Measurements from ENCODE around the gene ALKBH7. TPM values are rescaled to one million over a fixed set of nuclear protein-coding genes. Genes with fewer than 3 reads are reported as not detected.
"Not testable (repeated sequence)": the region's sequence is repeated elsewhere in the genome, so short reads cannot be mapped to it uniquely, and the experiment has no call there.

ALKBH7 gene
- polyA plus RNA-seq, 10 donors = 67.5 to 103 (median 75.4) TPM

GRCh38 chr19:6394831-6395230 lies 22.2 kb downstream of the ALKBH7 start:
- DNase-seq = no peak

GRCh38 chr19:6396305-6396704 lies 23.7 kb downstream of the ALKBH7 start:
- DNase-seq = no peak

- DNase-seq = not testable (repeated sequence)
Observed at GRCh38 chr19:6400062-6400944, 27.7 kb downstream of the ALKBH7 start.

- DNase-seq = no peak
Observed at GRCh38 chr19:6402058-6402457, 29.5 kb downstream of the ALKBH7 start.

- DNase-seq = peak; percentile 62 to 92 (median 86)
Observed at GRCh38 chr19:6402837-6403608, 30.4 kb downstream of the ALKBH7 start.

GRCh38 chr19:6406401-6406800 lies 33.8 kb downstream of the ALKBH7 start:
- no peak for DNase-seq

GRCh38 chr19:6409346-6409745 lies 36.8 kb downstream of the ALKBH7 start:
- DNase-seq = no peak

GRCh38 chr19:6412061-6412446 lies 39.5 kb downstream of the ALKBH7 start:
- no peak for DNase-seq

GRCh38 chr19:6412447-6413091 lies 40.0 kb downstream of the ALKBH7 start:
- peak in 1 of 3 donors; percentile 56 for DNase-seq

GRCh38 chr19:6413291-6413690 lies 40.7 kb downstream of the ALKBH7 start:
- no peak for DNase-seq

GRCh38 chr19:6413721-6414643 lies 41.4 kb downstream of the ALKBH7 start:
- peak in 1 of 3 donors; percentile 45 for DNase-seq

- DNase-seq = no peak
Observed at GRCh38 chr19:6414793-6415590, 42.4 kb downstream of the ALKBH7 start.

GRCh38 chr19:6415591-6416190 lies 43.1 kb downstream of the ALKBH7 start:
- no peak for DNase-seq

GRCh38 chr19:6416658-6417405 lies 44.2 kb downstream of the ALKBH7 start:
- no peak for DNase-seq

GRCh38 chr19:6417713-6418561 lies 45.3 kb downstream of the ALKBH7 start:
- DNase-seq = no peak

- DNase-seq = no peak
Observed at GRCh38 chr19:6418562-6418932, 46.0 kb downstream of the ALKBH7 start.

GRCh38 chr19:6421075-6422014 lies 48.8 kb downstream of the ALKBH7 start:
- DNase-seq = no peak
